Breast epithelium (tissue), 4 donors: ENCODE measurements around the gene CSTF1. TPM values are rescaled to one million over a fixed set of nuclear protein-coding genes. Genes with fewer than 3 reads are reported as not detected.

Source experiments
- DNase-seq, 2 donors: peaks; one replicate each; pipeline ENCODE4 v3.0.0-alpha.2; 2019; ENCODE audit warnings: low spot score in 2 of 2
- H3K27ac ChIP-seq, 2 donors: fragments of 200-600 bp; sonication (generic) in 1 of 2; one replicate each; pipeline ENCODE4 v1.5.1; 2016 to 2019; ENCODE audit warnings: mild to moderate bottlenecking in 1 of 2
- H3K27me3 ChIP-seq, 2 donors: fragments of 200-600 bp; sonication (generic) in 1 of 2; one replicate each; pipeline versions ENCODE4 v1.5.1 to v1.6.0; 2017 to 2019; ENCODE audit warnings: control low read depth in 1 of 2, mild to moderate bottlenecking in 1 of 2
- H3K36me3 ChIP-seq: fragments of 200-600 bp; one replicate; pipeline ENCODE4 v1.5.1; 2019
- H3K4me1 ChIP-seq, 2 donors: fragments of 200-600 bp; sonication (generic); one replicate each; pipeline ENCODE4 v1.5.1; 2016 to 2019; ENCODE audit warnings: control low read depth in 1 of 2
- H3K4me3 ChIP-seq, 3 donors: fragments of 200-600 bp; sonication (generic); 1 replicate in 2 of 3; 2 replicates in 1 of 3; pipeline ENCODE4 v1.5.1; 2016 to 2019; ENCODE audit warnings: mild to moderate bottlenecking in 3 of 3, moderate library complexity in 2 of 3
- H3K9me3 ChIP-seq, 2 donors: fragments of 200-600 bp; sonication (generic) in 1 of 2; one replicate each; pipeline ENCODE4 v1.5.1; 2016 to 2019; ENCODE audit warnings: control low read depth in 1 of 2
- POLR2A ChIP-seq: fragments of 450-650 bp; IDR thresholded peaks from one replicate; pipeline ENCODE4 v1.6.1; 2016; ENCODE audit warnings: antibody characterized with exemption, mild to moderate bottlenecking, moderate library complexity
- POLR2AphosphoS5 ChIP-seq, 3 donors: sonication (generic); formaldehyde crosslinking; IDR thresholded peaks; one replicate each; pipeline ENCODE4 v1.6.1; 2017; ENCODE audit warnings: antibody characterized with exemption in 3 of 3
- intact Hi-C: fragments of 100-400 bp; cut with DNase I; formaldehyde crosslinking; loops from one replicate; pipeline ENCODE4 v1.15.1; 2023; ENCODE audit warnings: low total_unique reads
- total RNA-seq, 3 donors: library from RNA; depleted of rRNA; stranded (reverse); fragments of >200 nt; gene quantifications; one replicate each; pipeline ENCODE4 v1.1.0, GENCODE V29; 2016
- TF ChIP-seq, protein P1 (sequence below), 3 donors: fragments of 450-650 bp; IDR thresholded peaks; one replicate each; pipeline ENCODE4 v1.5.1; 2016 to 2017; ENCODE audit warnings: antibody characterized with exemption in 3 of 3, mild to moderate bottlenecking in 3 of 3, moderate library complexity in 3 of 3

Gene CSTF1
- total RNA-seq, 3 donors from 2014 or later = 17.1 to 53.4 (median 35.7) TPM

DNA sequence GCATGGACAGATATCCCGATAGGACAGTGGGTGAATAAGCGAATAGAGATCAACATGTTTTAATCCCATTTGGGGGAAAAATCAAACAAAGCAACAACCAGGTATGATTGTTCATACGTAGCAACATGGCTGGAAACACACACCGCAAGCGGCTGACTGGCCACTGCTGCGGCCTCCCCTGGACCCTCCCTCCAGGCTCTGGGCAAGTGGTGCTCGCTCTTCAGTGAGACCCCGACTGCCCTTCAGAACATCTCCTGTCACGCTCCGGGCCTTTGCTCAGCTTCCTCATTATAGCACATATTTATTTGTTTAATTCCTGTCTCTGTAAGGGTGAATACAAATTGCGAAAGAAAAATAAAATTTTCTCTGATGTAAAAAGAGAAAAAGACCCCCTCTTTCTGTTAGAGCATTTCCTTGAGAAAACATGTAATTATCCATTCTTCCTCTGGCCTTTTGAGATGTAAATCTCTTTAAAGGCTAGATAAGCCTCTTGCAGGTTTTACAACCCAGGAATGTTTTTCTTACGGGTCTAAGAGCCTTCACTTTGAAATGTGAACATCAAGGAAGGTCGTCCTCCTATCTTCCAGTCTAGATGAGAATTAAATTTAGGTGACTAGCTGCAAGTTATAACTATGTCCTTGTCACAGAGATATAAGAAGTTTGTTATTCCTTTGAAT, 44.7 kb upstream of the CSTF1 start:
- Histone ChIP-seq H3K4me1 (no peaks in the 10 kb centered on the region), H3K27ac (no peak overlapping the region), H3K36me3 (no peaks in the 10 kb centered on the region), H3K4me3 (no peak overlapping the region), H3K9me3 (no peaks in the 10 kb centered on the region), H3K27me3 (peaks cover 0 to 15% of the 10 kb centered on the region in 2 donors)
- no peak for DNase-seq
- TF ChIP-seq POLR2A = no peak
- no peak for TF ChIP-seq POLR2AphosphoS5 (IDR thresholded peaks at IDR 0.05)
- TF ChIP-seq, protein P1, sequence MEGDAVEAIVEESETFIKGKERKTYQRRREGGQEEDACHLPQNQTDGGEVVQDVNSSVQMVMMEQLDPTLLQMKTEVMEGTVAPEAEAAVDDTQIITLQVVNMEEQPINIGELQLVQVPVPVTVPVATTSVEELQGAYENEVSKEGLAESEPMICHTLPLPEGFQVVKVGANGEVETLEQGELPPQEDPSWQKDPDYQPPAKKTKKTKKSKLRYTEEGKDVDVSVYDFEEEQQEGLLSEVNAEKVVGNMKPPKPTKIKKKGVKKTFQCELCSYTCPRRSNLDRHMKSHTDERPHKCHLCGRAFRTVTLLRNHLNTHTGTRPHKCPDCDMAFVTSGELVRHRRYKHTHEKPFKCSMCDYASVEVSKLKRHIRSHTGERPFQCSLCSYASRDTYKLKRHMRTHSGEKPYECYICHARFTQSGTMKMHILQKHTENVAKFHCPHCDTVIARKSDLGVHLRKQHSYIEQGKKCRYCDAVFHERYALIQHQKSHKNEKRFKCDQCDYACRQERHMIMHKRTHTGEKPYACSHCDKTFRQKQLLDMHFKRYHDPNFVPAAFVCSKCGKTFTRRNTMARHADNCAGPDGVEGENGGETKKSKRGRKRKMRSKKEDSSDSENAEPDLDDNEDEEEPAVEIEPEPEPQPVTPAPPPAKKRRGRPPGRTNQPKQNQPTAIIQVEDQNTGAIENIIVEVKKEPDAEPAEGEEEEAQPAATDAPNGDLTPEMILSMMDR (IDR thresholded peaks at IDR 0.05) = no peak
- intact Hi-C loops = no loop called here

- H3K36me3 ChIP-seq = no peaks in the 10 kb centered on the region
- intact Hi-C loops = no loop called here
- TF ChIP-seq POLR2AphosphoS5 (IDR thresholded peaks at IDR 0.05) = no peak
- TF ChIP-seq POLR2A = no peak
- TF ChIP-seq, protein P1 (IDR thresholded peaks at IDR 0.05) = no peak
Observed at GRCh38 chr20:56348305-56348693, 44.1 kb upstream of the CSTF1 start.

GRCh38 chr20:56348746-56349145, 43.7 kb upstream of the CSTF1 start:
- intact Hi-C loops = no loop called here
- H3K9me3 ChIP-seq = no peaks in the 10 kb centered on the region
- no peaks in the 10 kb centered on the region for H3K36me3 ChIP-seq
- no peaks in the 10 kb centered on the region for H3K4me1 ChIP-seq
- H3K27me3 ChIP-seq = peaks cover 0 to 9% of the 10 kb centered on the region in 2 donors
- no peak for DNase-seq
- no peak for TF ChIP-seq POLR2A
- TF ChIP-seq POLR2AphosphoS5 (IDR thresholded peaks at IDR 0.05) = no peak
- TF ChIP-seq, protein P1 (IDR thresholded peaks at IDR 0.05) = no peak
- no peak overlapping the region for H3K4me3 ChIP-seq
- no peak overlapping the region for H3K27ac ChIP-seq

More at GRCh38 chr20:56348305-56348693, 44.1 kb upstream of the CSTF1 start:
- Histone ChIP-seq H3K9me3 (no peaks in the 10 kb centered on the region), H3K27ac (no peak overlapping the region), H3K27me3 (peaks cover 0 to 12% of the 10 kb centered on the region in 2 donors), H3K4me1 (no peaks in the 10 kb centered on the region), H3K4me3 (no peak overlapping the region)
- no peak for DNase-seq

DNA sequence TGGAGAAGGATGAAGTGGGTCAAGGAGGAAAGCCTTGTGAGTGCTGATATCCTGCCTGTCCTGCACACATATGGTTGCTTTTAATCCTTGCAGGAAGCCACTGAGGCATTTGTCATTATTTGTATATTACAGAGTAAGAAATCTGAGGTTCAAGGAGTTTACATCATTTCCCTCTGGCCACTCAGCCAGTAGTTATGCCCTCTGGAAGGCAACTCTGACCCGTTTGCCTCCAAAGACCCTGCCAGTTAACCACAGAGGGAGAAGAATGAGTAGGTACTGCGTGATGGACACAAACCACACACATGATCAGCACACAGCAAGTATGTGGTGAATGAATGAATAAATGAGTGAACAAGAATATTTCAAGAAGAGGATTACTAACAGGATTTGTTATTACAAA, 41.6 kb upstream of the CSTF1 start:
- intact Hi-C loops = no loop called here
- no peak overlapping the region for H3K27ac ChIP-seq

More for the DNA sequence above, 41.6 kb upstream of the CSTF1 start:
- H3K27me3 ChIP-seq = no peaks in the 10 kb centered on the region
- H3K36me3 ChIP-seq = no peaks in the 10 kb centered on the region
- no peak for TF ChIP-seq POLR2A
- TF ChIP-seq POLR2AphosphoS5 (IDR thresholded peaks at IDR 0.05) = no peak
- TF ChIP-seq, protein P1 (IDR thresholded peaks at IDR 0.05) = no peak
- DNase-seq = no peak
- no peak overlapping the region for H3K4me3 ChIP-seq
- no peaks in the 10 kb centered on the region for H3K9me3 ChIP-seq
- H3K4me1 ChIP-seq = no peaks in the 10 kb centered on the region
